Gastrocnemius medialis (tissue), 4 donors: Measurements from ENCODE around the gene DEDD2. TPM values are rescaled to one million over a fixed set of nuclear protein-coding genes. Genes with fewer than 3 reads are reported as not detected.

Source experiments
- ATAC-seq, 2 donors: fragments of 150-250 bp; one replicate each; pipeline ENCODE4 v1.9.1; 2016
- DNase-seq, 2 donors: peaks; one replicate each; pipeline ENCODE4 v3.0.0-alpha.2; 2019
- H3K27ac ChIP-seq, 4 donors: fragments of 200-600 bp; sonication (generic); 1 replicate in 1 of 4; 2 replicates in 3 of 4; pipeline ENCODE4 v1.5.1; 2016 to 2018; ENCODE audit warnings: mild to moderate bottlenecking in 2 of 4, moderate library complexity in 1 of 4
- H3K27me3 ChIP-seq, 3 donors: fragments of 200-600 bp; sonication (generic) in 2 of 3; 1 replicate in 1 of 3; 2 replicates in 2 of 3; pipeline versions ENCODE4 v1.5.1 to v1.6.0; 2016 to 2019; ENCODE audit warnings: mild to moderate bottlenecking in 1 of 3, moderate library complexity in 1 of 3
- H3K36me3 ChIP-seq, 2 donors: fragments of 200-600 bp; sonication (generic) in 1 of 2; one replicate each; pipeline ENCODE4 v1.5.1; 2017 to 2018
- H3K4me1 ChIP-seq, 2 donors: fragments of 200-600 bp; sonication (generic) in 1 of 2; one replicate each; pipeline ENCODE4 v1.5.1; 2016 to 2017; ENCODE audit warnings: mild to moderate bottlenecking in 2 of 2
- H3K4me3 ChIP-seq, 4 donors: fragments of 200-600 bp; sonication (generic) in 3 of 4; 1 replicate in 1 of 4; 2 replicates in 3 of 4; pipeline ENCODE4 v1.5.1; 2016 to 2019; ENCODE audit warnings: mild to moderate bottlenecking in 2 of 4
- H3K9me3 ChIP-seq, 3 donors: fragments of 200-600 bp; sonication (generic) in 2 of 3; 1 replicate in 1 of 3; 2 replicates in 2 of 3; pipeline ENCODE4 v1.5.1; 2016 to 2019
- CTCF ChIP-seq, 5 experiments: fragments of 450-650 bp in 3 of 5; fragments of 200-600 bp in 2 of 5; sonication (generic) in 2 of 5; IDR thresholded peaks in 4 of 5; conservative IDR thresholded peaks in 1 of 5; 1 replicate in 4 of 5; 2 replicates in 1 of 5; pipeline ENCODE4 v1.5.1; 2016 to 2019; ENCODE audit warnings: antibody characterized with exemption in 5 of 5, mild to moderate bottlenecking in 3 of 5, moderate library complexity in 3 of 5
- POLR2A ChIP-seq, 2 donors: fragments of 450-650 bp; IDR thresholded peaks; one replicate each; pipeline ENCODE4 v1.6.1; 2017; ENCODE audit warnings: antibody characterized with exemption in 2 of 2, mild to moderate bottlenecking in 2 of 2, moderate library complexity in 2 of 2
- in situ Hi-C, 4 donors: fragments of 200-750 bp; cut with MboI; loops; one replicate each; pipeline versions ENCODE4 v1.15.0 to v1.8.0; 2017; ENCODE audit warnings: low sequenced_read_pairs in 4 of 4
- intact Hi-C: fragments of 100-400 bp; cut with DNase I; formaldehyde crosslinking; loops from one replicate; pipeline ENCODE4 v1.15.1; 2023; ENCODE audit warnings: low total_unique reads
- total RNA-seq, 4 donors: library from RNA; depleted of rRNA; stranded (reverse); fragments of >200 nt; gene quantifications; one replicate each; pipeline versions ENCODE4 v1.1.0 to v1.2.3, GENCODE V29; 2016

Gene DEDD2
- total RNA-seq, 4 donors from 2014 or later, result 22.5 to 33.6 (median 29.2) TPM

- H3K9me3 ChIP-seq, result no peaks in the 10 kb centered on the region
- ATAC-seq (peak in 1 of 2 donors; percentile 33), DNase-seq (peak; percentile 16 to 53)
- no peaks in the 10 kb centered on the region for H3K36me3 ChIP-seq
- H3K4me1 ChIP-seq, result no peaks in the 10 kb centered on the region
- peaks cover 19 to 26% (median 23%) of the 10 kb centered on the region in 3 donors for H3K27me3 ChIP-seq
- TF ChIP-seq POLR2A (IDR thresholded peaks at IDR 0.05) (no peak), CTCF (IDR thresholded peaks at IDR 0.05 in 4 of 5, conservative IDR thresholded peaks at IDR 0.05 in 1 of 5) (peak; percentile 55 to 81 (median 73))
- in situ Hi-C loops (loop anchor here in 1 of 4 donors (10.0 kb wide), 1 partner anchor 50 kb away; the partner anchor contains the start of gene POU2F2), intact Hi-C loops (loop anchor here (2.0 kb wide), 1 partner anchor 52 kb away; the partner anchor contains the start of gene POU2F2)
- H3K27ac ChIP-seq, result no peak overlapping the region
- H3K4me3 ChIP-seq, result no peak overlapping the region
Observed at GRCh38 chr19:42184401-42184861, 33.0 kb downstream of the DEDD2 start.

GRCh38 chr19:42178791-42179674 lies 38.4 kb downstream of the DEDD2 start:
- TF ChIP-seq POLR2A (IDR thresholded peaks at IDR 0.05) (no peak), CTCF (IDR thresholded peaks at IDR 0.05 in 4 of 5, conservative IDR thresholded peaks at IDR 0.05 in 1 of 5) (no peak)
- Histone ChIP-seq H3K4me3 (no peak overlapping the region), H3K27me3 (peaks cover 59 to 71% (median 68%) of the 10 kb centered on the region in 3 donors), H3K4me1 (peaks cover 7 to 9% of the 10 kb centered on the region in 2 donors), H3K36me3 (no peaks in the 10 kb centered on the region), H3K9me3 (no peaks in the 10 kb centered on the region), H3K27ac (no peak overlapping the region)
- ATAC-seq (no peak), DNase-seq (no peak)
- intact Hi-C loops, result no loop called here
- in situ Hi-C loops, result no loop called here

GRCh38 chr19:42177686-42178019 lies 39.8 kb downstream of the DEDD2 start:
- no peaks in the 10 kb centered on the region for H3K9me3 ChIP-seq
- H3K4me1 ChIP-seq, result peaks cover 7 to 9% of the 10 kb centered on the region in 2 donors
- no peak overlapping the region for H3K27ac ChIP-seq
- H3K4me3 ChIP-seq, result no peak overlapping the region
- ATAC-seq (no peak), DNase-seq (no peak)
- peaks cover 61 to 81% (median 75%) of the 10 kb centered on the region in 3 donors for H3K27me3 ChIP-seq
- TF ChIP-seq POLR2A (IDR thresholded peaks at IDR 0.05), result no peak
- no peak for TF ChIP-seq CTCF (IDR thresholded peaks at IDR 0.05 in 4 of 5, conservative IDR thresholded peaks at IDR 0.05 in 1 of 5)
- H3K36me3 ChIP-seq, result no peaks in the 10 kb centered on the region
- intact Hi-C loops, result no loop called here
- in situ Hi-C loops, result no loop called here

GRCh38 chr19:42176990-42177685 lies 40.3 kb downstream of the DEDD2 start:
- ATAC-seq, result peak; percentile 45 to 46
- in situ Hi-C loops (no loop called here), intact Hi-C loops (no loop called here)
- H3K27ac ChIP-seq, result no peak overlapping the region
- H3K4me1 ChIP-seq, result peaks cover 7 to 9% of the 10 kb centered on the region in 2 donors
- H3K9me3 ChIP-seq, result no peaks in the 10 kb centered on the region
- H3K4me3 ChIP-seq, result peak overlapping the region; percentile 45 to 59 (median 48)
- DNase-seq, result peak in 1 of 2 donors; percentile 13
- H3K36me3 ChIP-seq, result no peaks in the 10 kb centered on the region
- TF ChIP-seq POLR2A (IDR thresholded peaks at IDR 0.05) (no peak), CTCF (IDR thresholded peaks at IDR 0.05 in 4 of 5, conservative IDR thresholded peaks at IDR 0.05 in 1 of 5) (peak in 1 of 5 experiments; percentile 29)
- peaks cover 63 to 81% (median 74%) of the 10 kb centered on the region in 3 donors for H3K27me3 ChIP-seq
